ENCODE data around the gene NAB2. TPM values are rescaled to one million over a fixed set of nuclear protein-coding genes. Genes with fewer than 3 reads are reported as not detected.

NAB2 gene
- total RNA-seq, 4 donors from 2014 or later = 21.6 to 41.5 (median 35.1) TPM

DNA sequence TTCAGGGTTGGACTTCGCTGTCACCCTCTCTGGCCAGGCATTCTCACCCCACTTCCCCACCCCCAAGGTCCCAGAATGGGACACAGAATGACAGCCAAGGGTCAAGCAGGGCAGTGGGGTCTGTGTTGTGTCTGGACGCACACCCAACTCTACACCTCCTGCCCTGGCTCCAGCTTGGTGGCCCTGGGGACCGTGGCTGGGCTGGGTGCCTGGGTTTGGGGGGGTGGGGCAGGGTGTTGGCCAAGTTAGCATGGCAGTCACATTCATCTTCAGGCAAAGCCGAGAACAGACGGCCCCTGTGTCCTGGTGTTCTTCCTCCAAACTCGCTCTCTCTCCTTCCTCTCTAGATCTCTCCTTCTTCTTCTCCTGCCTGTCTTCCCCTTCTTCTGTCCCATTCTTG is 45.0 kb downstream of the NAB2 start:
- TF ChIP-seq, protein P1, sequence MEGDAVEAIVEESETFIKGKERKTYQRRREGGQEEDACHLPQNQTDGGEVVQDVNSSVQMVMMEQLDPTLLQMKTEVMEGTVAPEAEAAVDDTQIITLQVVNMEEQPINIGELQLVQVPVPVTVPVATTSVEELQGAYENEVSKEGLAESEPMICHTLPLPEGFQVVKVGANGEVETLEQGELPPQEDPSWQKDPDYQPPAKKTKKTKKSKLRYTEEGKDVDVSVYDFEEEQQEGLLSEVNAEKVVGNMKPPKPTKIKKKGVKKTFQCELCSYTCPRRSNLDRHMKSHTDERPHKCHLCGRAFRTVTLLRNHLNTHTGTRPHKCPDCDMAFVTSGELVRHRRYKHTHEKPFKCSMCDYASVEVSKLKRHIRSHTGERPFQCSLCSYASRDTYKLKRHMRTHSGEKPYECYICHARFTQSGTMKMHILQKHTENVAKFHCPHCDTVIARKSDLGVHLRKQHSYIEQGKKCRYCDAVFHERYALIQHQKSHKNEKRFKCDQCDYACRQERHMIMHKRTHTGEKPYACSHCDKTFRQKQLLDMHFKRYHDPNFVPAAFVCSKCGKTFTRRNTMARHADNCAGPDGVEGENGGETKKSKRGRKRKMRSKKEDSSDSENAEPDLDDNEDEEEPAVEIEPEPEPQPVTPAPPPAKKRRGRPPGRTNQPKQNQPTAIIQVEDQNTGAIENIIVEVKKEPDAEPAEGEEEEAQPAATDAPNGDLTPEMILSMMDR (IDR thresholded peaks at IDR 0.05) = no peak
- TF ChIP-seq EP300 (IDR thresholded peaks at IDR 0.05) = no peak
- no peak for TF ChIP-seq POLR2AphosphoS5 (IDR thresholded peaks at IDR 0.05)
- TF ChIP-seq POLR2A (IDR thresholded peaks at IDR 0.05; ENCODE audit: low read depth) = no peak
- peak overlapping the region; percentile 95 to 99 (median 99) for H3K27ac ChIP-seq (replicated peaks in 1 of 4)
- H3K4me1 ChIP-seq = peaks cover 62 to 100% (median 97%) of the 10 kb centered on the region in 4 donors
- no peaks in the 10 kb centered on the region for H3K9me3 ChIP-seq
- no peaks in the 10 kb centered on the region for H3K27me3 ChIP-seq
- 32% methylated on average over 6 of the region's 6 CpGs for WGBS
- intact Hi-C loops (cut with DNase I) = no loop called here
- H3K36me3 ChIP-seq = peaks cover 0 to 8% (median 3%) of the 10 kb centered on the region in 4 donors
- no peak for DNase-seq (ENCODE audit: extremely low spot score)
- H3K4me3 ChIP-seq = peak overlapping the region; percentile 2 to 89 (median 46)

DNA sequence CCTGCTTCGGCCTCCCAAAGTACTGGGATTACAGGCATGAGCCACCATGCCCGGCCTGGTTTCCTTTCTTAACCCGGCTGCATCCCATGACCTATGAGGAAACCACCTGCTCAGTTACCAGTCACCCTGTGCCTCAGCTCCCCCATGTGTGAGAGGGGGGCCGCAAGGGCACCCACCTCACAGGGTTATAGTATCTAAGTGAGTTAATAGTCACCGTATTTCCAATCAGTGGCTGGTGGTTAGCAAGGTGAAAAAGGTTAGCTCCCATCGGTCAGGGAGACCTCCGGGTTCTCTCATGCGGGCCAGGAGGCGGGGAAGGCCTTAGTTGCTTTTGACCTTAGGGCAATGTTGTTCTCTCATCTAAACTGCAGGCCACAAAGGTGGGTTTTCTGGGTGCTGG is 46.0 kb downstream of the NAB2 start:
- Histone ChIP-seq H3K4me1 (peaks cover 65 to 96% (median 94%) of the 10 kb centered on the region in 4 donors), H3K9me3 (no peaks in the 10 kb centered on the region), H3K4me3 (peak overlapping the region in 2 of 4 donors; percentile 24 to 40), H3K27me3 (no peaks in the 10 kb centered on the region), H3K36me3 (peaks cover 0 to 18% (median 13%) of the 10 kb centered on the region in 4 donors), H3K27ac (replicated peaks in 1 of 4) (peak overlapping the region; percentile 95 to 99 (median 99))
- TF ChIP-seq EP300 (IDR thresholded peaks at IDR 0.05) = no peak
- no peak for TF ChIP-seq POLR2AphosphoS5 (IDR thresholded peaks at IDR 0.05)
- no peak for TF ChIP-seq POLR2A (IDR thresholded peaks at IDR 0.05; ENCODE audit: low read depth)
- TF ChIP-seq, protein P1 (IDR thresholded peaks at IDR 0.05) = no peak
- 78% methylated on average over 6 of the region's 9 CpGs for WGBS
- intact Hi-C loops (cut with DNase I) = no loop called here
- no peak for DNase-seq (ENCODE audit: extremely low spot score)

DNA sequence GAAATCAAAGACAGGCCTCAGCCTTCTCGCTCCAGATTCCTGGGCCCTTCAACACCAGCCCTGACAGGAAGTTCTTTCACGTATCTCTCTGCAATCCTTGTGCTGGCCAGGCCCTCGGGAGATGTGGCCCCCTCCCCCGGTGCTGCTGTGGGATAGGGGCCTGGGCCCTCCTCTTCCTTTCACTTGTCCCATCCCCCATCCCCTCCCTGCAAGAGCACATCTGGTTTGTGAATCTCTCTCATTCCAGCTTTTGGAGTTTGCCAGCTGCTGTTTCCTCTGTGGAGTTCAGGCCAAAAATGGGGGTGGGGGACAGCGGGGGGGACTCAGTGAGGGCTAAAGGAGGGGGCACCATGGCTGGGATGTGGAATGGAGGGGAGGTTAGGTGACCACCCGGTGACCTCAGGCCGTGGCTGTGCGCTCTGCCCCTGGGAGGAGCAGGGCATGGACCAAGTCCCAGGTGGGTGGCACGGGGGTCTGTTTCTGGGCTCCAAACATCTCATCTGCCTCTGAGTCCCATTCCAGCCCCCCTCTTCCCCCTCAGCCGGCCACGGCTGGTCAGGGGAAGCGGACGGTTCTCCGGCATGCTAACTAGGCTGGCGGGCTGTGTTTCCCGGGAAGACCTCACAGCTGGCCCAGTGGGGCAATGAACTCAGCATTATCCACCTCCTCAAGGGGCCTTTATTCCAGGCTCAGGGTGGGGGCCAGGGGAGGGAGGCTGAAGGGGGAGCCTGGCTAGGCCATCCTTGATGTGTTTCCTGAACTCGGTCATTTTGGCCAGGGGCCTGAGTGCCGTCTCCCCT is 46.8 kb downstream of the NAB2 start:
- H3K9me3 ChIP-seq = no peaks in the 10 kb centered on the region
- DNase-seq (ENCODE audit: extremely low spot score) = no peak
- 17% methylated on average over 10 of the region's 18 CpGs for WGBS
- peak overlapping the region; percentile 95 to 99 (median 99) for H3K27ac ChIP-seq (replicated peaks in 1 of 4)
- peak overlapping the region; percentile 24 to 40 (median 32) for H3K4me3 ChIP-seq
- peaks cover 0 to 26% (median 20%) of the 10 kb centered on the region in 4 donors for H3K36me3 ChIP-seq
- peaks cover 65 to 90% (median 86%) of the 10 kb centered on the region in 4 donors for H3K4me1 ChIP-seq
- TF ChIP-seq POLR2AphosphoS5 (IDR thresholded peaks at IDR 0.05) = no peak
- no peak for TF ChIP-seq POLR2A (IDR thresholded peaks at IDR 0.05; ENCODE audit: low read depth)
- TF ChIP-seq, protein P1 (IDR thresholded peaks at IDR 0.05) = no peak
- TF ChIP-seq EP300 (IDR thresholded peaks at IDR 0.05) = no peak
- intact Hi-C loops (cut with DNase I) = no loop called here
- H3K27me3 ChIP-seq = no peaks in the 10 kb centered on the region

DNA sequence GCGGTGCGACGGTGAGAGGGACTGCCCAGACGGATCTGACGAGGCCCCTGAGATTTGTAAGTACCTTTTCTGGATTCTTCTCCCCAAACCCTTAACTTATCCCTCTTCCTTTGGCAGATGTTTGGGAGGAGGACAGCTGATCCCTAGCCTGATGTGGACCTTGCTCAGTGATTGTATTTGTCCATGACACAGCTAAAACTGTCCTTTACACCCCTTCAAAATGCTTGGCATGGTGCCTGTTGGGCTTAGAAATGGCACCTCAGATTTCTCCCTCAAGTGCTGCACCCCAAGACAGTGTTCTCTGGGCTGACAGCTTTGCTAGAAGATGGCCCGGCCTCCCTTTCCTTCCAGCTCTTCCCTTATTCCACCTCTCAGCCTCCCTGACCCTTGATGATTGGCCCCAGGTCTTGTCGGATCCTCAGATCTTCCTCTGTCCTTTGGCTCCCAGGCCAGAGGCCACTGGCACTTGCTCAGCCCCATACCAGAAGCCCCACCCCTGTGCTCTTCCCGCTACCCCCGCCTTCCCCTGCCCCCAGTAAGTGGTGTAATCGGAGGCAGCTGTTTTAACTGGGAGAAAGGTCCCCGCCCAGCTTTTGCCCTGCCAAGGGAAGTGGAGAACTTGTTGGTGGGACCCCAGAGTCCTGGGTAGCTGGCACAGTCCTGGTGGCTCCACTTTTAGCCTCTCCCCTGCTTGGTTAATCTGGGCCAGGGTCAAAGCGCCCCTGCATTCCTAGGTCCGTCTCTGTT is 49.8 kb downstream of the NAB2 start:
- no peak overlapping the region for H3K4me3 ChIP-seq
- TF ChIP-seq POLR2AphosphoS5 (IDR thresholded peaks at IDR 0.05) = peak in 1 of 2 donors; percentile 14
- TF ChIP-seq, protein P1 (IDR thresholded peaks at IDR 0.05) = no peak
- intact Hi-C loops (cut with DNase I) = no loop called here
- H3K36me3 ChIP-seq = peaks cover 17 to 56% (median 49%) of the 10 kb centered on the region in 4 donors
- peaks cover 46 to 84% (median 81%) of the 10 kb centered on the region in 4 donors for H3K4me1 ChIP-seq
- H3K27ac ChIP-seq (replicated peaks in 1 of 4) = peak overlapping the region; percentile 58 to 99 (median 97)
- peak; percentile 96 for DNase-seq (ENCODE audit: extremely low spot score)
- WGBS = 85% methylated on average over 9 of the region's 13 CpGs
- no peaks in the 10 kb centered on the region for H3K27me3 ChIP-seq
- H3K9me3 ChIP-seq = no peaks in the 10 kb centered on the region
